Ishikawa (cell line): ENCODE results near the gene TMPRSS11B.

ENCODE experiments used
- CEBPB ChIP-seq: IDR thresholded peaks from 2 replicates; pipeline ENCODE4 v1.6.1; 2012
- EGR1 ChIP-seq: IDR thresholded peaks from 2 replicates; pipeline ENCODE4 v1.6.1; 2012
- EP300 ChIP-seq: IDR thresholded peaks from 2 replicates; pipeline ENCODE4 v1.6.1; 2012; ENCODE audit warnings: borderline replicate concordance
- FOXM1 ChIP-seq: IDR thresholded peaks from 2 replicates; pipeline ENCODE4 v1.6.1; 2012; ENCODE audit warnings: low read depth, borderline replicate concordance
- NFIC ChIP-seq: IDR thresholded peaks from 2 replicates; pipeline ENCODE4 v1.6.1; 2012
- RAD21 ChIP-seq: IDR thresholded peaks from 2 replicates; pipeline ENCODE4 v1.6.1; 2012; ENCODE audit warnings: low read depth
- TAF1 ChIP-seq: IDR thresholded peaks from 2 replicates; pipeline ENCODE4 v1.6.1; 2012; ENCODE audit warnings: low read depth, mild to moderate bottlenecking
- TCF12 ChIP-seq: IDR thresholded peaks from 2 replicates; pipeline ENCODE4 v1.6.1; 2012; ENCODE audit warnings: low read depth
- TEAD4 ChIP-seq: IDR thresholded peaks from 2 replicates; pipeline ENCODE4 v1.6.1; 2012
- YY1 ChIP-seq: IDR thresholded peaks from 2 replicates; pipeline ENCODE4 v1.6.1; 2012; ENCODE audit warnings: low read depth
- ZBTB7A ChIP-seq: IDR thresholded peaks from 2 replicates; pipeline ENCODE4 v1.6.1; 2012; ENCODE audit warnings: low read depth
- TF ChIP-seq, protein P1 (sequence below): IDR thresholded peaks from 2 replicates; pipeline ENCODE4 v1.6.1; 2012; ENCODE audit warnings: low read depth, mild to moderate bottlenecking
- TF ChIP-seq, protein P2 (sequence below): IDR thresholded peaks from 2 replicates; pipeline ENCODE4 v1.6.1; 2012
- TF ChIP-seq, protein P3 (sequence below): IDR thresholded peaks from 2 replicates; pipeline ENCODE4 v1.6.1; 2012

DNA sequence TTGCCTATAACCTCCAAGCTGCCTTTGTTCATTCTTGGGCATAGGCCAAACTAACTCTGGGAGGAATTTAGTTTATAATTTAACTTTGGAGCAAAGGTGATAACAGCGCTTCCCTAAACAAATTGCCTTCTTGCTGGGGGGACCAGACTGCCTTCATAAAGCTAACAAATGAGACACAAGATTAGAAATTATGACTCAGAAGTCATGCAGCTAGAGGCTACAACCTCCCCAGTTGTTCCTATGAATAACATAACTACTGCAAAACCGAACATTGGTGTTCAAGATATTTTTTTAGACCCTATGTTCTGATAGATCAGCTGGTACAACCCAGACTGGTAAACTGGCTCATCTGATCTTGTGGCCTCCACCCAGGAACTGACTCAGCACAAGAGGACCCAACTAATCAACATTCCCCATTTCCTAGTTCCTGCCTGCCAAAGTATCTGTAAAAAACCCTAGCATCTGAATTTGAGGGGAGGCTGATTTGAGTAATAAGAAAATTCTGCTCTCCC lies 22.0 kb upstream of the TMPRSS11B start:
- TF ChIP-seq FOXM1, result no peak
- TF ChIP-seq ZBTB7A, result no peak
- no peak for TF ChIP-seq EP300
- TF ChIP-seq, protein P1, sequence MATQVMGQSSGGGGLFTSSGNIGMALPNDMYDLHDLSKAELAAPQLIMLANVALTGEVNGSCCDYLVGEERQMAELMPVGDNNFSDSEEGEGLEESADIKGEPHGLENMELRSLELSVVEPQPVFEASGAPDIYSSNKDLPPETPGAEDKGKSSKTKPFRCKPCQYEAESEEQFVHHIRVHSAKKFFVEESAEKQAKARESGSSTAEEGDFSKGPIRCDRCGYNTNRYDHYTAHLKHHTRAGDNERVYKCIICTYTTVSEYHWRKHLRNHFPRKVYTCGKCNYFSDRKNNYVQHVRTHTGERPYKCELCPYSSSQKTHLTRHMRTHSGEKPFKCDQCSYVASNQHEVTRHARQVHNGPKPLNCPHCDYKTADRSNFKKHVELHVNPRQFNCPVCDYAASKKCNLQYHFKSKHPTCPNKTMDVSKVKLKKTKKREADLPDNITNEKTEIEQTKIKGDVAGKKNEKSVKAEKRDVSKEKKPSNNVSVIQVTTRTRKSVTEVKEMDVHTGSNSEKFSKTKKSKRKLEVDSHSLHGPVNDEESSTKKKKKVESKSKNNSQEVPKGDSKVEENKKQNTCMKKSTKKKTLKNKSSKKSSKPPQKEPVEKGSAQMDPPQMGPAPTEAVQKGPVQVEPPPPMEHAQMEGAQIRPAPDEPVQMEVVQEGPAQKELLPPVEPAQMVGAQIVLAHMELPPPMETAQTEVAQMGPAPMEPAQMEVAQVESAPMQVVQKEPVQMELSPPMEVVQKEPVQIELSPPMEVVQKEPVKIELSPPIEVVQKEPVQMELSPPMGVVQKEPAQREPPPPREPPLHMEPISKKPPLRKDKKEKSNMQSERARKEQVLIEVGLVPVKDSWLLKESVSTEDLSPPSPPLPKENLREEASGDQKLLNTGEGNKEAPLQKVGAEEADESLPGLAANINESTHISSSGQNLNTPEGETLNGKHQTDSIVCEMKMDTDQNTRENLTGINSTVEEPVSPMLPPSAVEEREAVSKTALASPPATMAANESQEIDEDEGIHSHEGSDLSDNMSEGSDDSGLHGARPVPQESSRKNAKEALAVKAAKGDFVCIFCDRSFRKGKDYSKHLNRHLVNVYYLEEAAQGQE, result no peak
- no peak for TF ChIP-seq TCF12
- TF ChIP-seq TAF1, result no peak
- TF ChIP-seq CEBPB, result no peak
- TF ChIP-seq, protein P2, sequence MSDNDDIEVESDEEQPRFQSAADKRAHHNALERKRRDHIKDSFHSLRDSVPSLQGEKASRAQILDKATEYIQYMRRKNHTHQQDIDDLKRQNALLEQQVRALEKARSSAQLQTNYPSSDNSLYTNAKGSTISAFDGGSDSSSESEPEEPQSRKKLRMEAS, result no peak
- no peak for TF ChIP-seq EGR1
- TF ChIP-seq YY1, result no peak
- TF ChIP-seq NFIC, result no peak
- TF ChIP-seq, protein P3, sequence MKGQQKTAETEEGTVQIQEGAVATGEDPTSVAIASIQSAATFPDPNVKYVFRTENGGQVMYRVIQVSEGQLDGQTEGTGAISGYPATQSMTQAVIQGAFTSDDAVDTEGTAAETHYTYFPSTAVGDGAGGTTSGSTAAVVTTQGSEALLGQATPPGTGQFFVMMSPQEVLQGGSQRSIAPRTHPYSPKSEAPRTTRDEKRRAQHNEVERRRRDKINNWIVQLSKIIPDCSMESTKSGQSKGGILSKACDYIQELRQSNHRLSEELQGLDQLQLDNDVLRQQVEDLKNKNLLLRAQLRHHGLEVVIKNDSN, result no peak
- no peak for TF ChIP-seq RAD21
- TF ChIP-seq TEAD4, result no peak
